ENCODE results near the gene DNAJC11.
A peak's percentile ranks its signal among the peaks of the same experiment; 100 is the strongest.
"Not testable (repeated sequence)": the region's sequence is repeated elsewhere in the genome, so short reads cannot be mapped to it uniquely, and the experiment has no call there.

DNAJC11 gene, protein sequence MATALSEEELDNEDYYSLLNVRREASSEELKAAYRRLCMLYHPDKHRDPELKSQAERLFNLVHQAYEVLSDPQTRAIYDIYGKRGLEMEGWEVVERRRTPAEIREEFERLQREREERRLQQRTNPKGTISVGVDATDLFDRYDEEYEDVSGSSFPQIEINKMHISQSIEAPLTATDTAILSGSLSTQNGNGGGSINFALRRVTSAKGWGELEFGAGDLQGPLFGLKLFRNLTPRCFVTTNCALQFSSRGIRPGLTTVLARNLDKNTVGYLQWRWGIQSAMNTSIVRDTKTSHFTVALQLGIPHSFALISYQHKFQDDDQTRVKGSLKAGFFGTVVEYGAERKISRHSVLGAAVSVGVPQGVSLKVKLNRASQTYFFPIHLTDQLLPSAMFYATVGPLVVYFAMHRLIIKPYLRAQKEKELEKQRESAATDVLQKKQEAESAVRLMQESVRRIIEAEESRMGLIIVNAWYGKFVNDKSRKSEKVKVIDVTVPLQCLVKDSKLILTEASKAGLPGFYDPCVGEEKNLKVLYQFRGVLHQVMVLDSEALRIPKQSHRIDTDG

GRCh38 chr1:6701437-6702153 lies at the start of gene DNAJC11:
TSS of gene DNAJC11 (minus strand) at chr1:6701816. CDS start at chr1:6701800, 16 bp downstream.
- peak; percentile 92 for DNase-seq

- no peak for DNase-seq
These were observed 48.9 kb upstream of the DNAJC11 start for GRCh38 chr1:6750490-6750889.

DNA sequence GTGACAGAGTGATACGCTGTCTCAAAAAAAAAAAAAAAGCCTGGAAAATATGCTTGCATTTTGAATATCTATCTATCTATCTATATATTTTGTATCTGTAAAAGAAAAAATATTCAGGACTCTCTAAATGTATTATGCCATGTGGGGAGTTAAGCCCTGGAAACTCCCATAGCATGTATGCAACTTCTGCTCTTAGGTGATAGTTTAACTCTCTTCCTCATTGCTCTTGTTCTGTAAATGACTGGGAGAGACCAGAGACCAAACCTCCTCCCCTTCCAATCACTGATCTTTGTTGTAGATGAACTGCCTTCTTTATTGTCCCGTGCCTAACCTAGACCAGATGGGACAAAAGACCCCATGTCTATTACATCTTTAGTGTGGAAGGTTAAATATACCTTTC lies 46.1 kb upstream of the DNAJC11 start:
- no peak for DNase-seq

GRCh38 chr1:6745073-6745472 lies 43.5 kb upstream of the DNAJC11 start:
- DNase-seq, result peak; percentile 62

GRCh38 chr1:6743189-6744101 lies 41.8 kb upstream of the DNAJC11 start:
- DNase-seq, result peak; percentile 18

GRCh38 chr1:6742676-6743188 lies 41.1 kb upstream of the DNAJC11 start:
- not testable (repeated sequence) for DNase-seq

GRCh38 chr1:6738987-6739676 lies 37.5 kb upstream of the DNAJC11 start:
- no peak for DNase-seq

DNA sequence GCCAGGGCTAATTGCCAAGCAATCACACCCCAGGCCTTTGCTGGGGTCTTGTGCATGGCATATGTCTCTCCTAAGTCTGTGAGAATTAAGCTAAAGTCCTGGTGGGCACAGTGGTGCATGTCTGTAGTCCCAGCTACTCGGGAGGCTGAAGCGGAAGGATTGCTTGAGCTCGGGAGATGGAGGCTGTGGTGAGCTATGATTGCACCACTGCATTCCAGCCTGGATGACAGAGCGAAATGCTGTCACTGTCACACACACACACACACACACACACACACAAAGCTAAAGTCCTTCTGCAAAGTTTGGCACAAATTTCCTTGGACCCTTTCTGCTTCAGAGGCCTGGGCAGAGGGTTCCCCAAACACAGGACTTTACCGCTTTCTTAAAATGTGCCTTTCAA lies 31.3 kb upstream of the DNAJC11 start:
- no peak for DNase-seq

GRCh38 chr1:6731905-6732304 lies 30.3 kb upstream of the DNAJC11 start:
- no peak for DNase-seq

- no peak for DNase-seq
These were observed 29.3 kb upstream of the DNAJC11 start for GRCh38 chr1:6730880-6731279.

GRCh38 chr1:6730473-6730872 lies 28.9 kb upstream of the DNAJC11 start:
- DNase-seq, result no peak

DNA sequence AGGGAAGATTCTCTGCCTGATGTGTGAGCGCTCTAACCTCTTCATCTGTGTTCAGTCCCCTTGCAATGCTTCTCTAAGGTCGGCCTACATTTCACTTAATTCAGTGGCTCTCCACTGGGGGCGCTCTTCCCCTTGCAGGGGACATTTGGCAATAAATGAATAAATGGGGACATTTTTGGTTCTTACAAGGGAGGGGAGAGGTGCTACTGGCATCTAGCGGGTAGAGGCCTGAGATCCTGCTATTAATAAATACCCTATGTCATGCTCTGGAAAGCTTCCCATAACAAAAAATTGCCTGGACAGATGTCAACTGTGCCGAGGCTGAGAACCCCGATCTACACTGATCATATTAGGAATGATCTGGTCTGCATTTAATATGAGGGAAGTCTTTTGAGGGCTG lies 25.9 kb upstream of the DNAJC11 start:
- peak; percentile 72 for DNase-seq

DNA sequence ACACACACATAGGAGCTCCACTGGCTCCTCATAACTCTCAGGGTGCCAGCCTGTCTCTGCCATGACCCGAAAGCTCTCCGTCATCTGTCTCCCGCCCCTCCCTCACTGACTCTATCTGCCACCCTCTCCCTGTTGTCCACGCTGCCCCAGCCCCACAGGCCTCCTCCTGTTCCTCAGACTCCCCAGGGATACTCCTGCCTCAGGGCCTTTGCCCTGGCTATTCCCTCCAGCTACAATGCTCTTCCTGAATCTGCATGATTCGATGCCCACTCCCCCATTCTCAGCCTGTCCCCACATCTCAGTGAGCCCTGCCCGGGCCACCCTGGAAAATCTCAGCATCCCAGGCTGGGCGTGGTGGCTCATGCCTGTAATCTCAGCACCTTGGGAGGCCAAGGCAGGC lies 24.6 kb upstream of the DNAJC11 start:
- no peak for DNase-seq

- no peak for DNase-seq
These were observed 23.0 kb upstream of the DNAJC11 start for GRCh38 chr1:6724517-6725141.

- DNase-seq, result no peak
These were observed 22.2 kb upstream of the DNAJC11 start for GRCh38 chr1:6723621-6724428.

GRCh38 chr1:6711174-6711573 lies 9.6 kb upstream of the DNAJC11 start:
- no peak for DNase-seq

DNA sequence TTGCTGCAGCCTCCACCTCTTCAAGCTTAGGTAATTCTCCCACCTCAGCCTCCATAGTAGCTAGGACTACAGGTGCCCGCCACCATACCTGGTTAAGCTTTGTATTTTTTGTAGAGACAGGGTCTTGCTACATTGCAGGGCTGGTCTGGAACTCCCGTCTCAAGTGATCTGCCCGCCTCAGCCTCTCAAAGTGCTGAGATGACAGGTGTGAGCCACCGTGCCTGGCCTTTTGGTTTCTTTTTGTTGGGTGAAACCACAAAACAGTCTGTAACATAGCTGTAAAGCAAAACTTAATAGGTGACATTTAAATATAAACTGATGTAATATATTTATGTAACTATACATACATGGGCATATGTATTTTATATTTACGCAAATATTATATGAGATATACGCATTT lies 3.1 kb upstream of the DNAJC11 start:
- no peak for DNase-seq

DNA sequence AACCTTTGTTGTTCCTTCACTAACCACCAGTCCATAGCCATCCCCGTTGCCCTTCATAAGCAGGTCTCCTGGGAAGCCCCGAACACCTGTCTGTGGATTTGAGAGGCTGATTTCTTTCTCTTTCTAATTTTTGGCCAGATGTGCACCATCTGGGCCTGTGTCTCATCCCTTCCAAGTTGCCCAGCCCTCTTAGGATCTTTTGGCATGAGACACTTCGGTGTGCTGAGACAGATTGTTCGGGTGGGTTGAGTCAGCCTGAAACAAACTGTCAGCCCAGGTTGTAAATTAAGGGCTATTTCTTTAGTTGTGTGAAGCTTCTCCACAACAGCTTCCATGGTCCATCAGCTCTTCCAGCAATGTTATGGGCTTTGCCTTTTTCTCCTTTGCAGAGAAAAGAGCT lies 1.4 kb upstream of the DNAJC11 start:
- DNase-seq, result no peak

- DNase-seq, result peak; percentile 12
These were observed 671 bp downstream of the DNAJC11 start for GRCh38 chr1:6700853-6701436.

DNA sequence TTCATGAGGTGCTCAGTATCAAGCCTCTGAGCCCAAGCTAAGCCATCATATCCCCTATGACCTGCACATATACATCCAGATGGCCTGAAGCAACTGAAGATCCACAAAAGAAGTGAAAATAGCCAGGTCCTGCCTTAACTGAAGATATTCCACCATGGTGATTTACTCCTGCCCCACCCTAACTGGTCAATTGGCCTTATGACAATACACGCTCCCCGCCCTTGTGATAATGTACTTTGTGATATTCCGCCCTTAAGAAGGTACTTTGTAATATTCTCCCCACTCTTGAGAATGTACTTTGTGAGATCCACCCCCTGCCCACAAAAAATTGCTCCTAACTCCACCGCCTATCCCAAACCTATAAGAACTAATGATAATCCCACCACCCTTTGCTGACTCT lies 1.7 kb downstream of the DNAJC11 start:
- DNase-seq, result not testable (repeated sequence)

Data from activated CD4-positive, alpha-beta T cell treated with anti-CD3 and anti-CD28 coated beads for 48 hours (primary cell).